HepG2 (cell line): ENCODE measurements around the gene SNRNP25. TPM values are rescaled to one million over a fixed set of nuclear protein-coding genes. Genes with fewer than 3 reads are reported as not detected.
A peak's percentile ranks its signal among the peaks of the same experiment; 100 is the strongest.

Experiments used
- ATAC-seq: fragments of 200-7000 bp; cut with Tn5 transposase; 3 replicates; pipeline ENCODE4 v1.9.1; 2020; ENCODE audit warnings: mild to moderate bottlenecking, moderate library complexity
- BruUV-seq: library from RNA; stranded (reverse); fragments of 400-500 nt; replicated peaks from 2 replicates; lab custom pipeline; 2021; lab: Mats Ljungman, UMichigan
- CTCF ChIA-PET: fragments of 300-600 bp; formaldehyde crosslinking; extraction: SDS; loops from one replicate; lab custom pipeline; 2021; ENCODE audit warnings: low total read pairs, inconsistent platforms, low intra/inter-chr PET ratio; lab: Yijun Ruan, JAX
- POLR2A ChIA-PET: fragments of 350-600 bp; sonication (Branson Sonifier 250); formaldehyde crosslinking; loops from one replicate; lab custom pipeline; 2020; ENCODE audit warnings: antibody characterized with exemption, inconsistent platforms; lab: Yijun Ruan, JAX
- DNase-seq: peaks from one replicate; pipeline ENCODE4 v3.0.0-alpha.2; 2015; ENCODE audit warnings: low spot score
- FAIRE-seq: peaks from 3 replicates; lab custom pipeline; 2011; peaks lifted over from hg19 to GRCh38; lab: Jason Lieb, UNC
- H2AFZ ChIP-seq: one replicate; pipeline ENCODE4 v1.6.1; 2011; ENCODE audit warnings: low read length, inconsistent platforms
- H3K27ac ChIP-seq: fragments of 300-600 bp; 3 replicates; pipeline ENCODE4 v1.8.0; 2011; ENCODE audit warnings: mixed run types, mild to moderate bottlenecking, mixed read lengths, low read length, inconsistent platforms; ENCODE audit not compliant: insufficient read depth; ENCODE audit errors: extremely low read length
- H3K27me3 ChIP-seq, 2 experiments: fragments of 200-600 bp in 1 of 2; 2 replicates in 1 of 2; 3 replicates in 1 of 2; pipeline versions ENCODE4 v1.6.0 to v1.8.0; 2011; ENCODE audit warnings: low read length in 2 of 2, mild to moderate bottlenecking in 2 of 2, moderate library complexity in 2 of 2, inconsistent platforms in 1 of 2; ENCODE audit not compliant: insufficient read depth in 2 of 2, control insufficient read depth in 1 of 2
- H3K36me3 ChIP-seq, 2 experiments: fragments of 200-600 bp in 1 of 2; replicated peaks in 1 of 2; 2 replicates in 1 of 2; 3 replicates in 1 of 2; pipeline versions ENCODE4 v1.5.1 to v1.8.0; 2011; ENCODE audit warnings: low read length in 2 of 2, inconsistent platforms in 1 of 2; ENCODE audit not compliant: insufficient read depth in 2 of 2, control insufficient read depth in 1 of 2
- H3K4me1 ChIP-seq: 2 replicates; pipeline ENCODE4 v1.5.1; 2012; ENCODE audit warnings: low read length, inconsistent platforms; ENCODE audit not compliant: insufficient read depth
- H3K4me2 ChIP-seq: 2 replicates; pipeline ENCODE4 v1.6.0; 2011; ENCODE audit warnings: low read depth, low read length, inconsistent platforms
- H3K4me3 ChIP-seq, 3 experiments: fragments of 200-600 bp in 1 of 3; sonication (generic), shearing (Covaris generic) in 1 of 3; replicated peaks in 1 of 3; 2 replicates each; pipeline ENCODE4 v1.5.1; 2011 to 2016; ENCODE audit warnings: low read length in 3 of 3, inconsistent platforms in 2 of 3, low read depth in 2 of 3, mild to moderate bottlenecking in 2 of 3, control low read depth in 1 of 3, mixed read lengths in 1 of 3; ENCODE audit not compliant: insufficient read depth in 1 of 3
- H3K79me2 ChIP-seq: one replicate; pipeline ENCODE4 v1.6.1; 2011; ENCODE audit warnings: low read length, inconsistent platforms; ENCODE audit not compliant: insufficient read depth
- H3K9ac ChIP-seq: 2 replicates; pipeline ENCODE4 v1.6.0; 2011; ENCODE audit warnings: mild to moderate bottlenecking, low read depth, low read length, inconsistent platforms; ENCODE audit not compliant: insufficient read depth
- H3K9me3 ChIP-seq: 2 replicates; pipeline ENCODE4 v1.5.1; 2012; ENCODE audit warnings: mild to moderate bottlenecking, low read length
- H4K20me1 ChIP-seq: 2 replicates; pipeline ENCODE4 v1.6.0; 2011; ENCODE audit warnings: inconsistent platforms, mild to moderate bottlenecking, low read length, moderate library complexity; ENCODE audit not compliant: insufficient read depth
- AGO2 ChIP-seq: fragments of 200-400 bp; formaldehyde crosslinking; optimal IDR thresholded peaks from 2 replicates; pipeline ENCODE3; 2017; ENCODE audit warnings: mild to moderate bottlenecking, low read depth, low read length, moderate library complexity
- HOXA3 ChIP-seq: sonication (generic); formaldehyde crosslinking; IDR thresholded peaks from 2 replicates; pipeline ENCODE4 v1.5.0; 2020; ENCODE audit warnings: missing genetic modification reagents
- MAFG ChIP-seq: sonication (generic); formaldehyde crosslinking; IDR thresholded peaks from 2 replicates; pipeline ENCODE4 v1.5.1; 2020; ENCODE audit warnings: mild to moderate bottlenecking, missing genetic modification reagents
- RBFOX2 ChIP-seq: fragments of 200-400 bp; formaldehyde crosslinking; IDR thresholded peaks from 2 replicates; pipeline ENCODE4 v1.6.1; 2017; ENCODE audit warnings: low read depth, mild to moderate bottlenecking, low read length
- TAF1 ChIP-seq: sonication (generic); formaldehyde crosslinking; IDR thresholded peaks from 2 replicates; pipeline ENCODE4 v1.4.0; 2020; ENCODE audit warnings: missing genetic modification reagents
- U2AF1 ChIP-seq: fragments of 200-400 bp; formaldehyde crosslinking; optimal IDR thresholded peaks from 2 replicates; pipeline ENCODE3; 2017; ENCODE audit warnings: mild to moderate bottlenecking, low read depth, low read length
- ZKSCAN5 ChIP-seq: sonication (generic); formaldehyde crosslinking; IDR thresholded peaks from 2 replicates; pipeline ENCODE4 v1.5.1; 2020; ENCODE audit warnings: mild to moderate bottlenecking, missing genetic modification reagents
- ZNF101 ChIP-seq: sonication (generic); formaldehyde crosslinking; IDR thresholded peaks from 2 replicates; pipeline ENCODE4 v1.4.0; 2020; ENCODE audit warnings: mild to moderate bottlenecking, low read depth, missing genetic modification reagents, borderline replicate concordance
- WGBS: methylation state at CpG from one replicate; pipeline ENCODE4 v1.1.6; 2017; ENCODE audit warnings: low lambda C conversion rate; 5-methylcytosine and 5-hydroxymethylcytosine counted together
- in situ Hi-C: cut with HindIII; loops from 2 replicates; pipeline ENCODE4 v1.10.0; 2017; ENCODE audit warnings: low pct_unique_long_range_greater_than_20kb; ENCODE audit not compliant: extremely low pct_ligation_motif_present
- intact Hi-C: fragments of 100-400 bp; cut with micrococcal nuclease; formaldehyde crosslinking; loops from one replicate; pipeline ENCODE4 v1.10.0; 2022; ENCODE audit not compliant: unreplicated experiment
- polyA plus RNA-seq, 8 experiments: library from polyadenylated mRNA; depleted of rRNA in 3 of 8; stranded (reverse) in 7 of 8; unstranded in 1 of 8; fragments of >200 nt; fragmentation: Illumina TruSeq in 4 of 8; extraction: Trizol in 4 of 8; gene quantifications; 2 replicates each; pipeline versions ENCODE4 v1.2.1 to v1.2.3, GENCODE V29; 2011 to 2016; ENCODE audit warnings: low read depth in 4 of 8, missing spikeins in 1 of 8, mixed read lengths in 1 of 8; ENCODE audit not compliant: insufficient read depth in 1 of 8
- total RNA-seq, 5 experiments: library from RNA; depleted of rRNA; stranded (reverse); fragments of >200 nt; fragmentation: Illumina TruSeq; extraction: Trizol; gene quantifications; 2 replicates each; pipeline ENCODE4 v1.2.3, GENCODE V29; 2016; ENCODE audit warnings: low read depth in 1 of 5
- TF ChIP-seq, protein P1 (sequence below): sonication (generic); formaldehyde crosslinking; IDR thresholded peaks from 2 replicates; pipeline ENCODE4 v1.5.1; 2020; ENCODE audit warnings: mild to moderate bottlenecking, missing genetic modification reagents, borderline replicate concordance

Gene SNRNP25
- total and polyA plus RNA-seq, 2 of the 13 experiments (the other 11 are each of a cell fraction or from before 2014, with no cell fraction given) = 34.1 to 97.4 TPM

DNA sequence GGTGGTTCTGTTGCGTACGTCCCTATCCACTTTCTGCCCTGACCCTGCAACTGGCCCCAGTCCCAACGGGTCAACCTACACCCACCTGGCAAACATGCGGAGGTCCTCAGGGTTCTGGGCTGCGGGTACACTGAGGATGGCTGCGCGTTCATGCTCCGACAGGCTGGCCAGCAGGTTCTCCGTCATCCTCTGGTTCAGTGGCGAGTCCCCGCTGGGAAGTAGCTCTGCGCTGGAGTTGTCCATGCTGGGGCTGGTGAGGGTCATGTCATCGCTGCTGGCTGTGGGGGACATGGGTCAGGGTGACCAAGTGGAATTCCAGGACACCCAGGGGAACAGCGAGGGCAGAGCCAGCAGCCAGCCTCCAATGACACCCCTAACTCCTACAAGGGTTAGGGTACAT, 35.0 kb downstream of the SNRNP25 start:
- Histone ChIP-seq H3K27me3 (no peaks in the 10 kb centered on the region), H3K27ac (no peak overlapping the region), H3K36me3 (peaks cover 21 to 29% of the 10 kb centered on the region in 2 experiments; a peak in 4 of 5 replicates), H3K9me3 (no peaks in the 10 kb centered on the region), H3K4me3 (no peak overlapping the region), H3K9ac (no peak overlapping the region), H3K4me2 (no peak overlapping the region), H2AFZ (no peak overlapping the region), H3K4me1 (no peaks in the 10 kb centered on the region), H4K20me1 (no peaks in the 10 kb centered on the region), H3K79me2 (no peaks in the 10 kb centered on the region)
- no TSS peak for BruUV-seq
- DNase-seq (no peak), FAIRE-seq (no peak), ATAC-seq (no peak)
- intact Hi-C loops = no loop called here
- in situ Hi-C loops = no loop called here
- TF ChIP-seq AGO2 = peak; percentile 32
- TF ChIP-seq ZNF101 (CRISPR knock-in tag) = no peak
- CTCF ChIA-PET = no interaction called here
- POLR2A ChIA-PET = no interaction called here
- 98% methylated on average over 8 of the region's 14 CpGs for WGBS

DNA sequence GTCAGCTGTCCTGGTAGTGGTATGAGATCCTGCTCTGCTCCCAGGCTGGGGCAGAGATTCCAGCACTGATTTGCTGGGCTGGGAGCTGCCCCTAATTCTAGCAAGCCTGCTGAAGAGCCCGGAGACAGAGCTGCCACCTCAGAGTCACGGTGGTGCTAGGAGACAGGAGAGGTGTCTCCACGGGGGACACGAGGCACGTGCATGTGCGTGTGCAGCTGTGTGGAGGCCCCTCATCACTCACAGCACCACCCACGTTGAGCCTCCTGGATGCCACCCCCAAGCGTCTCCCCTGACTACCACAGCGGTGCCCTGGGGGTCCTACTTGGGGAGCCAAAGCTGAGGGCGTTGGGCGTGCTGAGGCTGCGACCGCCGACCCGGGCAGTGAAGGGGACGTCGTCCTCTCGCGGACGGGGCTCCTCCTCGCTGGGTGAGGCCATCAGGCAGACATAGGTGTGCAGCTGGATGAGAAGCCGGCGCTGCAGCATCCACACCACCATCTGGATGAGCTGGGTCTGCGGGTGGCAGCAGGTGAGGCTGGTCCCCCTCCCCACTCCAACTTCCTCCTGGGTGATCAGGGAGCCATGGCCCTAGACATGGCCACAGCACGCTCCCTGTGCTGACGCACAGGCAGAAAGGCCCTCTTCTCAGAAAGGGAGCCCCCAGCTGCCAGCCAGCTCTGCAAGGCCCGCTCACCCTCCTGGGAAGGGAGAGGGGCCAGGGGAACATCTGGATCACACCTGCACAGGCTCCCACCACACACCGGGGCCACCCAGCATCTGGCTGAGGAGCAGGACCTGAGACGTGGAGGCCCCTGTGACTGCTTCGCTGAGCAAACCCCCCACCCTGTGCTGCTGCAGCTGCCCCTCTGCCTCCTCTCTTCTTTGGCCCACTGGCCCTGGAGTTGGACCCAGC, 36.0 kb downstream of the SNRNP25 start:
- H3K79me2 ChIP-seq = no peaks in the 10 kb centered on the region
- DNase-seq (no peak), ATAC-seq (no peak), FAIRE-seq (no peak)
- no peaks in the 10 kb centered on the region for H3K9me3 ChIP-seq
- in situ Hi-C loops = no loop called here
- ChIA-PET POLR2A (no interaction called here), CTCF (no interaction called here)
- H3K27ac ChIP-seq = no peak overlapping the region
- intact Hi-C loops = no loop called here
- H3K9ac ChIP-seq = no peak overlapping the region
- 92% methylated on average over 5 of the region's 30 CpGs for WGBS
- peaks cover 21 to 30% of the 10 kb centered on the region in 2 experiments; a peak in 4 of 5 replicates for H3K36me3 ChIP-seq
- no peaks in the 10 kb centered on the region for H4K20me1 ChIP-seq
- no peak overlapping the region for H3K4me3 ChIP-seq
- no peak overlapping the region for H2AFZ ChIP-seq
- H3K27me3 ChIP-seq = no peaks in the 10 kb centered on the region
- no peaks in the 10 kb centered on the region for H3K4me1 ChIP-seq
- no peak overlapping the region for H3K4me2 ChIP-seq
- no TSS peak for BruUV-seq
- TF ChIP-seq MAFG (CRISPR knock-in tag) (no peak), ZKSCAN5 (CRISPR knock-in tag) (no peak), U2AF1 (no peak), HOXA3 (no peak), RBFOX2 (peak; percentile 13), TAF1 (CRISPR knock-in tag) (no peak), AGO2 (peak; percentile 85)
- TF ChIP-seq, protein P1, sequence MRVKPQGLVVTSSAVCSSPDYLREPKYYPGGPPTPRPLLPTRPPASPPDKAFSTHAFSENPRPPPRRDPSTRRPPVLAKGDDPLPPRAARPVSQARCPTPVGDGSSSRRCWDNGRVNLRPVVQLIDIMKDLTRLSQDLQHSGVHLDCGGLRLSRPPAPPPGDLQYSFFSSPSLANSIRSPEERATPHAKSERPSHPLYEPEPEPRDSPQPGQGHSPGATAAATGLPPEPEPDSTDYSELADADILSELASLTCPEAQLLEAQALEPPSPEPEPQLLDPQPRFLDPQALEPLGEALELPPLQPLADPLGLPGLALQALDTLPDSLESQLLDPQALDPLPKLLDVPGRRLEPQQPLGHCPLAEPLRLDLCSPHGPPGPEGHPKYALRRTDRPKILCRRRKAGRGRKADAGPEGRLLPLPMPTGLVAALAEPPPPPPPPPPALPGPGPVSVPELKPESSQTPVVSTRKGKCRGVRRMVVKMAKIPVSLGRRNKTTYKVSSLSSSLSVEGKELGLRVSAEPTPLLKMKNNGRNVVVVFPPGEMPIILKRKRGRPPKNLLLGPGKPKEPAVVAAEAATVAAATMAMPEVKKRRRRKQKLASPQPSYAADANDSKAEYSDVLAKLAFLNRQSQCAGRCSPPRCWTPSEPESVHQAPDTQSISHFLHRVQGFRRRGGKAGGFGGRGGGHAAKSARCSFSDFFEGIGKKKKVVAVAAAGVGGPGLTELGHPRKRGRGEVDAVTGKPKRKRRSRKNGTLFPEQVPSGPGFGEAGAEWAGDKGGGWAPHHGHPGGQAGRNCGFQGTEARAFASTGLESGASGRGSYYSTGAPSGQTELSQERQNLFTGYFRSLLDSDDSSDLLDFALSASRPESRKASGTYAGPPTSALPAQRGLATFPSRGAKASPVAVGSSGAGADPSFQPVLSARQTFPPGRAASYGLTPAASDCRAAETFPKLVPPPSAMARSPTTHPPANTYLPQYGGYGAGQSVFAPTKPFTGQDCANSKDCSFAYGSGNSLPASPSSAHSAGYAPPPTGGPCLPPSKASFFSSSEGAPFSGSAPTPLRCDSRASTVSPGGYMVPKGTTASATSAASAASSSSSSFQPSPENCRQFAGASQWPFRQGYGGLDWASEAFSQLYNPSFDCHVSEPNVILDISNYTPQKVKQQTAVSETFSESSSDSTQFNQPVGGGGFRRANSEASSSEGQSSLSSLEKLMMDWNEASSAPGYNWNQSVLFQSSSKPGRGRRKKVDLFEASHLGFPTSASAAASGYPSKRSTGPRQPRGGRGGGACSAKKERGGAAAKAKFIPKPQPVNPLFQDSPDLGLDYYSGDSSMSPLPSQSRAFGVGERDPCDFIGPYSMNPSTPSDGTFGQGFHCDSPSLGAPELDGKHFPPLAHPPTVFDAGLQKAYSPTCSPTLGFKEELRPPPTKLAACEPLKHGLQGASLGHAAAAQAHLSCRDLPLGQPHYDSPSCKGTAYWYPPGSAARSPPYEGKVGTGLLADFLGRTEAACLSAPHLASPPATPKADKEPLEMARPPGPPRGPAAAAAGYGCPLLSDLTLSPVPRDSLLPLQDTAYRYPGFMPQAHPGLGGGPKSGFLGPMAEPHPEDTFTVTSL (CRISPR knock-in tag) = no peak
